A549 (cell line): Measurements from ENCODE around the gene GSE1.

Experiments
- CTCF ChIP-seq: fragments of >200 bp; sonication (Bioruptor Twin); formaldehyde crosslinking; IDR thresholded peaks from 3 replicates; pipeline ENCODE4 v1.5.1; 2016
- JUN ChIP-seq, 2 experiments: fragments of >200 bp; sonication (Bioruptor Twin); formaldehyde crosslinking; IDR thresholded peaks; 2 replicates in 1 of 2; 3 replicates in 1 of 2; pipeline ENCODE4 v1.6.1; 2016 to 2017
- MYC ChIP-seq: IDR thresholded peaks from 2 replicates; pipeline ENCODE4 v1.6.1; 2012; ENCODE audit warnings: mild to moderate bottlenecking, inconsistent platforms, low read length, improper control_type of control experiment, borderline replicate concordance
- REST ChIP-seq: fragments of 200-600 bp; sonication (generic); IDR thresholded peaks from 2 replicates; pipeline ENCODE4 v1.6.1; 2016; ENCODE audit warnings: antibody characterized with exemption, mild to moderate bottlenecking, moderate library complexity
- RFX5 ChIP-seq: fragments of 450-650 bp; IDR thresholded peaks from 2 replicates; pipeline ENCODE4 v1.7.1; 2014; ENCODE audit warnings: antibody characterized with exemption, mild to moderate bottlenecking, moderate library complexity

DNA sequence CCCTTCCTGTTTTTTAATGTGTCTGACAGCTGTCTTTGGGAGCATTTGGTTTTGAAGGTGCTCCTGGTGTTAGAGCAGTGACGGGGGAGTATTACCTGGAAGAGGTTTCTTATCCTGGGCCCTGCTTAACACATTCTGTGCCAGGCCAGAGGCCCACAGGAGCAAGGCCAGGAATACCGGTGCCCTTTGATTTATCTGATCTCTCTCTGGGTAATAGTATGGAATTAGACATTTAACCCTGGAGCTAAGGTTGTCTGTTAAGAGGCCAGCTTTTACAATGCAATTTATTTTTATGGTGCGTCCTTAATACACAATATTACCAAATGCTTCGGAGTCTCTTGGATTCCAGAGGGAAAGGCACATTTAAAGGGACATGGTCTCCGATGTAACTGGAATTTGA is 37.2 kb upstream of the GSE1 start:
- TF ChIP-seq MYC: no peak
- no peak for TF ChIP-seq JUN (IDR thresholded peaks at IDR 0.05)
- TF ChIP-seq RFX5: no peak
- TF ChIP-seq CTCF: no peak
- TF ChIP-seq REST: no peak
